Ramos (cell line): ENCODE results near the gene PRKCA.

Experiments
- in situ Hi-C: fragments of 300-500 bp; cut with MboI; formaldehyde crosslinking; loops from one replicate; pipeline ENCODE4 v1.14.3; 2022; ENCODE audit warnings: low sequenced_read_pairs; ENCODE audit not compliant: unreplicated experiment

Gene PRKCA

DNA sequence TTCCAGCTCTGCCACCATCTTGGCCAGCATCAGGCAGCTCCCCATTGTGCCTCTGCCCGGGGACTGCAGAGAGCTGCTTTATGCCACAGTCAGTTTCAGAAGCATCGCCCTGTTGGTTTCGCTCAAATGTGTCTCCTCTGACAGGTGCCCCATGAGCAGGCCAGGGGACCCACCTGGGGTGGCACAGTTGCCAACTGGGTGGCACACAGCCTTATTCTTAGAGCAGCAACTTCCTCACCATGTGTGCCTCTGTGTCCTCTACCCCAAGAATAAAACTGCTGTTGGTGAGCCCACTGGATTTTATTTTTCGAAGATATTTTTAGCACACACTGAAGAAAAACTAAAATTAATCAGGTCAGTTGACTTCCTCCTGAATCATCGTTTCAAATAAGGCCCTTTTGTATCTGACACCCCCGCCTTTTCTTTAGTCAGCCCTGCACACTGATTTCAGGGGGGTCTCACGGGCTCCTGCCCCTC lies 487.6 kb downstream of the PRKCA start:
- in situ Hi-C loops, result no loop called here

DNA sequence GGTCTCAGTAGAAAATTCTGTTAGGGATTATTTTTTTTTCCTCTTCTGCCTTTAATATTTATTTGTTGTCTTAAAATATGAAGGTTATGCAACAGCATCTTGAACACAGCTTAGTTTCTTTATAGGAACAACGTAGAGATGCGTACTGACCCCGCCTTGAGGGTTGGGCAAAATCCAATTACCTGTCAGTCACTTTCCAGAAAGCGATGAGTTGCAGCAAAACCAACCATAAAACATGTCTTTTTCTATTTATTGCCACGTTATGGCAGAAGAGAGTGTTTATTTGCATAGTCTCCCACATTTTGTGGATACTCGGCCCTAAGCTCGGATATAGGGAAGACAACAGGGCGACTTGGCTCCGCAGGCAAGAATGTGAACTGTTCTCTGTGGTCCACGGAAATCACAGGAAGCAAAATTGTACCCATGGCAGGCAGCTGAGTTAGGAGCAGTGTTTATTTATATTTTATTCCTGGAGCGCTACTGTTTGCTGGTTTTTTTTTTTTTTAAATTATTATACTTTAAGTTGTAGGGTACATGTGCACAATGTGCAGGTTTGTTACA lies 488.2 kb downstream of the PRKCA start:
- in situ Hi-C loops, result no loop called here

DNA sequence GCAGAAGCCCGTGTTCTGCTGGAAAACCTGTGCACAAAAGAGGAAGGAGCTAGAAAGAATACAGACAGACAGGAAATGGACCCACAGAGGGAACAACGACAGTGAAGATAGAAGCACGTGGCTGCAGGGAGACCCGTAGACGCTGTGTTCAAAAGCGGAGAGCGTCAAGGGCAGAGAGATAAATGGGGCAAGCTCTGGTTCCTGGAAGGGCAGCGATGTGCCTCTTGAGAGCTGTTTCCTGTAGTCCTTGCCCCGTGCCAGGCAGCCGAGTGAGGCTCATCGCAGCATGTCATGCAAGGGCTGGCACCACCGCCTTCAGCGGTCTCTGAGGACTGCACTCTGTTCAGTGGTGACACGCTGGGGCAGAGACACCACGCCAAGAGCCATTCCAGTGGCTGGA lies 488.9 kb downstream of the PRKCA start:
- in situ Hi-C loops, result no loop called here

DNA sequence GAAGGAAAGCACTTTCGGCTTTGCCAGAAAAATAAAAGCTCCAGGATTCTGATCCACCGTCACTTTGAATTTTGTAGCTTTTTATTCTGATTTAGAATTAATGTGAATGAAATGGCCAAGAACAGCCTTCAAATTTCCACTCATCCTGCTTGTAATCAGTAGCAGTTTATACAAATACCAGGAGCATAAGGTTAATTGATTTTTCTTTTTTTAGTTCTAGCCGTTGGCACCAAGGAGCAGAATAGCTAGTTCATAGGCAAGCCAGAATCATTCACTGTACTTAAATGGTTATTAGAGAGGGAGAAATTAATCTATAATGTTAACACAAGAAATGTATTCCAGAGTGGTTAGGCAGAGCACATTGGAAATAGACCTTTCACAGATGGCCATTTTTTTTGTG lies 491.4 kb downstream of the PRKCA start:
- in situ Hi-C loops, result no loop called here

DNA sequence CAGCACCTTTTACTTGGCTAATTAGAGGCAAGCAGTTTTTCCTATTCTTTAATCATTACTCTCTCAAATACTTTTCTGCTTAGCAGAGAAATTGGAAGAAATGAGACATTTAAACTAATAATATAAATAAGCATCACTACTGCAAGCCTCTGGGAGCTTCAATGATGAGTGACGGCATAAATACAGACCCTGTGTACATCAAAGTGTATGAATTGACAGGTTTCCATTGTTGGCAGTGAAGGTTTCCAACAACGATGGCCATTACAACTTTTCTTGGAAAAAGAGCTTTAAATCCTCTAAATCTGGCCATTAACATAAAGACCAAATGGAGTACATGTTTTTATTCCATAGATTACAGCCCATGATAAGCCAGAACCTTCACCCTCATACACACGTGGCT lies 493.1 kb downstream of the PRKCA start:
- in situ Hi-C loops, result no loop called here

DNA sequence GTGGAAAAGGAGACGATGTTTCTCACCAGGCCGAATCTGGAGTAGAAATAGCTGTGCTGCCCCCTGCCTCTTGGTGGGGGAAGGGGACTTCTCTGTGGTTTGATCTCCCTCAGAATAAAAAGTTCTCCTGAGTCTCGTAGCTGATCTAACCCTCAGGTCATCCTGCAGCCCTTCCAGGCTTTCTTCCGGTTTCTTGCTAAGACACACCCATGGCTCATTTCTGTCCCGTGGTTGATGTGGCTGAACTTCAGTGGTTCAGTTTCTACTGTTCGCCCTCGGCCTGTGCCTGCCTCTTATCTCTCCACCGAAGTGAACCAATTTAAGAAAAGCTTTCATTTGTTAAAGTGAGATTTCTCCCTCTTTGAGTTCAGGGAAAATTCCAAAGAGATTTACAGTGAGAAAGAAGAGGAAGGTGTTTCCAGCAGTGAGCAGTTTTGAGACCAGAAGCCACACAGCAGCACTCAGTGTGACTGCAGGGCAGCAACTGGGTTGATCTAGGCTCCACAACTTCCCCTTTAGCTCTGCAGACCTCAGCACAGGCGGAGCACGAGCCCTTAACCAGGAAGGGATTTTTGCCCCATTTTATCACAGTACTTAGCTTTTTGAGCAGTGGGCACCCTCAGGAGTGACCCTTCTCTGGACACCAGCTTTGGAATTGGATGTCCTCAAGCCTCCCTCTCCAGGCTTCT lies 497.6 kb downstream of the PRKCA start:
- in situ Hi-C loops, result no loop called here

DNA sequence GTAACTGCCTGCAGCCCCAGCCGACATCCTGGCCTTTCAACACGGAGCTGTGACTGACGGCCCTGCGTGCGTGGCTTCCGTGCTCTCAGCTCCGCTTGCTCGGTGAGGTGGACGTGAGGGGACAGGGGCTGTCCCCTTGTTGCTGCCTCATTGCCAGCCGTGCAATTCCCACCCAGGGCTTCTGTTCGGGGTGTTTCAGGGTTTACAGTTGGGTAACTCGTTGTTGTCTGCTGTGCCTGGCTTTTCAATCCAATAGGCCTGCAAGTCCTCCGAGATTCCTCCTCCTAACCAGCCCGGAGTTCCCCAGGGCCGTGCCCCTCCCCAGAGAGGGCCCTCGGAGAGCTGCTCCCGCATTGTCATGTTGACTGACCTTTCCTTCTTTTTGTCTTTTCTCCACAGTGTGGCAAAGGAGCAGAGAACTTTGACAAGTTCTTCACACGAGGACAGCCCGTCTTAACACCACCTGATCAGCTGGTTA lies 501.1 kb downstream of the PRKCA start:
- in situ Hi-C loops, result no loop called here

DNA sequence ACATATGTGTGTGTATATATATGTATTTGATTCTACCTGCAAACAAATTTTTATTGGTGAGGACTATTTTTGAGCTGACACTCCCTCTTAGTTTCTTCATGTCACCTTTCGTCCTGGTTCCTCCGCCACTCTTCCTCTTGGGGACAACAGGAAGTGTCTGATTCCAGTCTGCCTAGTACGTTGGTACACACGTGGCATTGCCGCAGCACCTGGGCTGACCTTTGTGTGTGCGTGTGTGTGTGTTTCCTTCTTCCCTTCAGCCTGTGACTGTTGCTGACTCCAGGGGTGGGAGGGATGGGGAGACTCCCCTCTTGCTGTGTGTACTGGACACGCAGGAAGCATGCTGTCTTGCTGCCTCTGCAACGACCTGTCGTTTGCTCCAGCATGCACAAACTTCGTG lies 503.2 kb downstream of the PRKCA start:
- in situ Hi-C loops, result no loop called here

DNA sequence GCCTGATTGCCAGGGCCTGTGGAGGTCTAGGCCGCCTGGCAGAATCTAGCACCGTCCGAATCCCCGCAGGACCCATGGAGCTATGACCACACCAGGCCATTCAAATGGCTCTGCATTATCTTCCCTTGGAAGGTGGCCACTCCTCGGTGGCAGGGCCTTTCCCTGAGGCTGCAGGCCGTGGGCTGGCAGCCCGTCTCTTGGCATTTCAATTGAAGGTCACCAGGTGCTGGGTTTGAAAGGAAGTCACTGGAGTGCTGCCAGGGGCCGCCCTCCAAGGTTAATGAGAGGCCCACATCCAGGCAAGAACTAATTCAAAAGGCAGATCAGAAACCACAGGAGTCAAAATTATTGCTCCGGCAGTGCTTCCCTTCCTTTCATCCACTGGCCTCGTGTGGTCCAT lies 504.8 kb downstream of the PRKCA start:
- in situ Hi-C loops, result no loop called here

DNA sequence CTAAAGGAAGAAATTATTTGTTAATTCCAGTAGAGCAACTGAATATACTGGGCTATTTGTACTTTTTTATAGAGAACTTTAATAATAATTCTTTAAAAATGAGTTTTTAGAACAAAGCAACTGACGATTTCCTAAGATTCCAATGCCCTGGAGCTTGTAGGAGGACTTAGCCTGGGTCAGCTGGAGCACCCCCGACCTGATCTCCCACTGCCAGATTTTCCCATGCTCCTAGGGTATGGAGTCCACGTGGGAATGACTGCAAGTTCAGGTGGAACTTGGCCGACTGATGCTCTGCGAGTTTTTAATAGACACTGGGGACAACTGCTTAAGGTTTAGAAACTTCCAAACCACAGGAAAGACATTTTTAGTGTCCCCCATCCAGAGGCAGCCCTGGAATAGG lies 507.0 kb downstream of the PRKCA start:
- in situ Hi-C loops, result no loop called here

DNA sequence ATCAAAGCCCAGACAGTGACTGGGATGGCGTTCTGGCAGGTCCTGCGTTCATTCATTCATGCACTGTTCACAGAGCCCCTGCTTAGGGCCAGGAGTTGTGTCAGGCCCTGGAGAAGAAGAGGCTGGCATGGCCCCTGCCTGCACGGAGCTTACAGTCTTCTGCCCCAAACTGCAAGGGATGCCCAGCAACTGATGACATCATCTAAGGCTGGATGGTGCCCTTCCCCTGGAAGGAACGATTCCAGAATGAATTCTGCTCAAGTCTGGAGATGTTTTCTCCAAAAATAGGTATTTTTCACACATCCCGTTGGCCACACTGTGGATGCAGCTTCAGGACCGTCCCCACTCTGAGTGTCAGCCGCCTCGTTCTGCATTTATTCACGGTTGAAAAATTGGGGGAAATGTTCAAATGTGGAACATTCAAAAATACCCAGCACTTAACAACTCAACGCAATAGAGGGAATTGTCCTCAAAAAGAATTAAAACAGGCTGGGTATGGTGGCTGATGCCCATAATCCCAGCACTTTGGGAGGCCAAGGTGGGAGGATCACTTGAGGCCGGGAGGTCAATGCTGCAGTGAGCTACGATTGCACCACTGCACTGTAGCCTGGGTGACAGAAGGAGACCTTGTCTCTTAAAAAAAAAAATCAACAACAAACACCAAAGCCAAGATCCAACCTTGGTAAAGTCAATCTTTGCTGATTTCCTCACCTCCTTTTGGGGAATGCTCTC lies 508.7 kb downstream of the PRKCA start:
- in situ Hi-C loops, result no loop called here

DNA sequence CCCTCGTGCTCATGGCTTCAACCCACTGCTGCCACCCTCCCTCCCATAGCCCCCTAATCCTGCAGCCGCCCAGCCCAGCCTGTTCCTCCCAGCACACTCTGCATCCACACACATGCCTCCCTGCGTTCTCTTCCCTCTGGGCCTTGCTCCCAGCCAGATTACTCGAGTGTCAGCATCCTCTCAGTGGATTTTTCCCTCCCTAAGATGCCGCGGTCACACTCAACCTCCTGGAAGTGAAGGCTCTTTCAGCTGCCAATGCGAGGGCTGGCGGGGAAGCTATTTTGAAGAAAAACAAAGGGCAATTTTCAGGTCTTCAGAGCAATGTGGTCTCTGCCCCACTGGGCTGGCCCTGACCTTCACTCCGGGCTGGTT lies 509.3 kb downstream of the PRKCA start:
- in situ Hi-C loops, result no loop called here

DNA sequence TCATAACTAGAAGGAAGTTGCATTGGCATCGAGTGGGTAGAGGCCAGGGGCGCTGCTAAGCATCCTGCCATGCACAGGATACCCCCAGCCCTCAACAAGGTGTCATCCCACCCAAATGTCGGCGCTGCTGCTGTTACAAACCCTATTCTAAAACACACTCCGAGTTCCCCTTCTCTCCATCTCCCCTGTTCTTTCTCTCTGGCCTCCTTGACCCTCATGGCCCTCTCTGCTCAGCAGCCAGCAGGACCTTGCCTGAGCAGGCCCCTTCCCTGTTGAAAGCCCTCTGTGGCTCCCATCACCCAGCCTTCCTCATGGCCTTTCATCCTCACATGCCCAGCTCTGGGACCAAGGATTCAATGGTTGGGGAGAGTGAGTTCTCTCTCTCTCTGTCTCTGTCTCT lies 510.2 kb downstream of the PRKCA start:
- in situ Hi-C loops, result no loop called here

DNA sequence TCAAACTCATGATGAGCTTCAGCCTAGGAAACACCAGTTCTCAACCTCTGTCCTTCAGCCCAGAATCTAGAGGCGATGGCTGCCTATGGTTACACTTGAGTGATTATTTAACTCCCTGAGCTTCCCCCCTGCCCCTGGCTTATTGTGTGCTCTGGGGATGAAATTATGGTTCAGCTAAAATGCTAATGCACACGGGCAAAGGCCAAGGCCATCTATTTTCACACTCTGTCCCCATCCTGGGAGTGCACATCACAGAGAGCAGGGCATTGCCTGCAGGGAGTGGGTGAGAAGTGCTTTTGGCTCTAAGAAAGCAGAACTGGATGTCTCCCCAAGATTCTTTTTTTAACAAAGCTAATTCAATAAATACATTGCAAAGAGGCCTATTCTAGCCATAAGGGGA lies 510.9 kb downstream of the PRKCA start:
- in situ Hi-C loops, result no loop called here

DNA sequence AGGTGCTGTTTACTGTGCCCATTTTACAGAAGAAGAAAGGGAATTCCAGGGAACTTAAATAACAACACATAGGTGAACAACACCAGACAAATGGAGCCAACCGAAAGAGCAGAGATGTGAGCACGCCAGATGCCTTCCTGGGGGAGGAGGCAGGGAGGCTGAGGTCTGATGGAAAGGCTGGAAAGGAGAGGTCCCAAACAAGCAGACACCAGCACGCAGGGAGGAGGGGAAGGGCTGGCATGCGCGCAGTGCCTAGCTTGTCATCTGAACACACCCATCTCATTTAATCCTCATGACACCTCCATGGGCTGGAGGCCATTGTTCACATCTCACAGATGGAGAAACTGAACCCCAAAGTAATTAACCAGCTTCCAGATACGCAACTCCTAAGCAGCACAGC lies 511.6 kb downstream of the PRKCA start:
- in situ Hi-C loops, result no loop called here

DNA sequence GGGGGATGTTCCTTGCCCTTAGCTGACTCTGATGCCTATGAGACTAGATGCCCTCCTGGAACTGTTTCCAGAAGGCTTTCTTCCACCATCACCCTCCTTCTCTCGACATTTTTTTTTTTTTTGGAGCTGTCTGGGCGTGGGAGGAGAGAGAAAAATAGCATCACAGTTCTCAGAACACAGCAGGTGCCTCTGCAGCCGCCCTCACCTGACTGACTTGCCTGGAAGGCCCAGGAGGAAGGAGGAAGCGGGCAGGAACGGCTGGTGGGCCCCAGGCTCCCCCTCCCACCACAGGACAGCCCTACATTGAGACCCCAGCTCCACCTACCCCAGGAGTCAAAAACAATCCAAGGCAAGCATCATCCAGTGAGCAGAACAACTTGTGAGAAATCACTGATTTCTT lies 512.2 kb downstream of the PRKCA start:
- in situ Hi-C loops, result no loop called here

DNA sequence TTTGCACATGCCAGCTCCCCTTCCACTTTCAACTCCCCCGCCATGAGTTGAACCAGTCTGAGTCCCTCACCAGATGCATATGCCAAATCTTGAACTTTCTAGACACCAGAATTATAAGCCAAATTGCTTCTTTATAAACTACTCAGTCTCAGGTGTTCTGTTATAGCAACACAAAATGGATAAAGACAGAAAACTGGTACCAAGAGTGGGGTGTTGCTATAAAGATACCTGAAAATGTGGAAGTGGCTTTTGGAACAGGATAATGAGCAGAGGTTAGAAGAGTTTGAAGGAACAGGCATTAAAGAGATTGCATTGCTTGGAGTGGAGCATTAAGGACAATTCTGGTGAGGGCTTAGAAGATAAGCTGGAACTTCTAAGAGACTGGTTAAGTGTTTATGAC lies 515.3 kb downstream of the PRKCA start:
- in situ Hi-C loops, result no loop called here

DNA sequence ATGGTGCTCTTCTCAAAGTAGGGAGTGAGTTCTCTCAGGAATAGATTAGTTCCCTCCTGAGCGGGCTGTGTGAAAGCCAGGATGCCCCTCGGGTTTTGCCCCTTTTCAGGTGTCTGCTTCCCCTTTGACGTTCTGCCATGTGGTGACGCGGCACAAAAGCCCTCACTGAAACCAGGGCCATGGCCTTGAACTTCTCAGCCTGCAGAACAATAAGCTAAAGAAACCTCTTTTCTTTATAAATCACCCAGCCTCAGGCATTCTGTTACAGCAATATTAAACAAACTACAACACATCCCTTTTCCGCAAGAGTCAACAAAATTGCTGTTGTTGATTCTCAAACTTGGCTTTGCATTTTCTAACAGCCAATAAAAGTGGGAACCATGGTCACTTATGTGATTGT lies 517.1 kb downstream of the PRKCA start:
- in situ Hi-C loops, result no loop called here

DNA sequence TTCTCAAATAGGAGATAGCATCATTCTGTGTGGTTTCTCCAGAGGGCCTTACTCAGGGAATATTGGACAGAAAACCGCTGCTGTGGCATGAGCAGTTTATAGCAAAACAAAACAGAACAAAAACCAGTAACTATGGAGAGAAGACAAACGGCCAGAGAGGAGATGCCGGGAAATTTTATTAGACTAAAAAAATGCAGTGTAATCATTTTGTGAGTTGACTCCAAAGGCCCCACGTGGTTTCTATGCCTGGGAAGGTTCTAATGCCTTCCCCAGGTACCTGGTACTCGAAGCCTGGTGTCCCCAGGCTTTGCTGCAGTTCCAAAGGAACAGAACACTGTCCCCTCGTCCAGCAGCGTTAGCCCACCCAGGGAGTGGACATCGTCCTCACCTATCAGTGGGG lies 519.6 kb downstream of the PRKCA start:
- in situ Hi-C loops, result no loop called here

DNA sequence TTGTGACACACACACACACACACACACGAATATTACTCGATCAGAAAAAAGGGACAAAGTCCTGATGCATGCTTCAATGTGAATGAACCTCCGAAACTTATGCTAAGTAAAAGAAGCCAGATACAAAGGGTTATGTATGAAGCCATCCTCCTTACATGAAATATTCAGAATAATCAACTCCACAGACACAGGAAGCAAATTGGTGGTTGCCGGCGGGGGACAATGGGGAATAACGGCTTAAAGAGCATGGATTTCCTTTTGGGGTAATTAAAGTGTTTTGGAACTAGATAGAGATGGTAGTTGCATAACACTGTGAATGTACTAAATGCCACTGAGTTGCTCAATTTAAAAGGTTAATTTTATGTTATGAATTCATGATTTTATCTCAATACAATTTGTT lies 524.4 kb downstream of the PRKCA start:
- in situ Hi-C loops, result no loop called here

DNA sequence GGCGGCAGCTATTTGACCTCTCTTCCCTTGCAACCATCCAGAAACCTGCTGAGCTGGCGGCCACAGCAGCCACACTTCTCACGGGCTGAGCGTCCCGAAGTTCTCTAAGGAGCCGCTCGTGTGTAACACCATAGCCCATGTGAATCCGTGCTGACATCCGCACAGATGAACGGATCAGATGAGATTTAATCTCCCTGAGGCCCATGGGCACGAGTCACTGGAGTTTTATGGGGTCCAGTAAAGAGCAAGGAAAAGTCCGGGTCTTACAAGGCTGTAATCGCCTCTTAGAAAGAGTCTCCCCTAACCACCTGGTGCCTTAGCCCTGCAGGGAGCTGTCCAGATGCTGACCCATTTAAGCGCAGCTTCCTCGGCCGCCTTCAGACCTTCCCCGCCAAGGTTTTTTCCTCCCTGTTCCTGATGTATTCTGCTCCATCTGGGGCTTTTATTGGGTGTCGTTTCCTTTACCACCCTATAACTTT lies 527.0 kb downstream of the PRKCA start:
- in situ Hi-C loops, result no loop called here
